ENCODE data around the gene SLC45A1. TPM values are rescaled to one million over a fixed set of nuclear protein-coding genes. Genes with fewer than 3 reads are reported as not detected.
"Not testable (repeated sequence)": the region's sequence is repeated elsewhere in the genome, so short reads cannot be mapped to it uniquely, and the experiment has no call there.

Gene SLC45A1
- 1 to 10 TPM; 5.8 to 9.8 (median 6.7) TPM for total RNA-seq

DNA sequence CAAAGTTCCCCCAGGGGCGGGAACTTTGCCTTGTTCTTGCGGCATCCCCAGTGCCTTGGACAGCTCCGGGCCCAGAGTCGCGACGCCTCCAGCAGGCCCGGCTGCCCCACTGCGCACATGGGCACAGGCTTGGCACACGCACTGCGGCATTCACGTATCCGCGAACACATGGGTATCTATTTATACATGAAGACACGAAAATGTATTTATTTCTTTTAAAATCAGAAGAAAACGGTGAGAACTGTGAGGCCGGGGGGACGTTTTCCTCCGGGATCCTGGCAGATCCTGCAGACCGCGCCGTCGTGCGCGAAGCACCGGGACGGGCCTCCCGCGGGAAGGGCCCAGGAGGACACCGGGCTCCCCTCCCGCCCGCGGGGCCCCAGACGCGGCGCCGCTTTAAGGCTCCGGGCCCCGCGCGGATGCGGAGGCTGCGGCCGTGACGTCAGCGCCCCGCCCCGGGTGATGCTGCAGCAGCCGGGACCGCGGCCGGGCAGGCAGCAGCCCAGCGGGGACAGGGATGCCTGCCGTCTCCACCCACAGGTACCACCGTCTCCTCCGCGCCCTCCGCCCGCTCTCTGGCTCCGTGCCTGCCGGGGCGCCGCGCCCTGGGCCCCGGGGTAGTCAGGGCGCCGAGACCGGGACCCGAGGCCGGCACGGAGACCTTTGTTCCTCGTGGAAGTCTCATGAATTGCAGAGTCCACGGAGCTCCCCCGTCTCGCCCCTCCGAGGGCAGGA is at the start of gene SLC45A1:
TSS of gene SLC45A1 (plus strand) at position 468 of the 735 bp plus-strand sequence. CDS start 6,216 bp downstream, outside the sequence.
- Histone ChIP-seq H3K27ac (peak within 1 kb of the TSS; percentile 2 to 85 (median 68)), H3K36me3 (no peaks in the 10 kb centered on the region), H3K4me3 (peak within 1 kb of the TSS; percentile 49 to 65), H3K27me3 (no peaks in the 10 kb centered on the region), H3K9me3 (no peaks in the 10 kb centered on the region), H3K4me1 (peaks cover 0 to 50% (median 21%) of the 10 kb centered on the region in 3 donors)
- 0 to 43% methylated on average over 8 to 13 of the region's 75 CpGs for WGBS, 2 donors (ENCODE audit: low coverage in 1 of 2)
- TF ChIP-seq POLR2A (IDR thresholded peaks at IDR 0.05) (peak; percentile 56 to 73), POLR2AphosphoS5 (IDR thresholded peaks at IDR 0.05) (peak; percentile 65), CTCF (IDR thresholded peaks at IDR 0.05) (peak in 2 of 4 experiments; percentile 4 to 27), EP300 (IDR thresholded peaks at IDR 0.05) (no peak)
- ATAC-seq: peak; percentile 90

- no peak for ATAC-seq
- 59 to 66% methylated on average over 4 of the region's 4 CpGs for WGBS, 2 donors (ENCODE audit: low coverage in 1 of 2)
These were observed 44.9 kb upstream of the SLC45A1 start for GRCh38 chr1:8273036-8273435.

DNA sequence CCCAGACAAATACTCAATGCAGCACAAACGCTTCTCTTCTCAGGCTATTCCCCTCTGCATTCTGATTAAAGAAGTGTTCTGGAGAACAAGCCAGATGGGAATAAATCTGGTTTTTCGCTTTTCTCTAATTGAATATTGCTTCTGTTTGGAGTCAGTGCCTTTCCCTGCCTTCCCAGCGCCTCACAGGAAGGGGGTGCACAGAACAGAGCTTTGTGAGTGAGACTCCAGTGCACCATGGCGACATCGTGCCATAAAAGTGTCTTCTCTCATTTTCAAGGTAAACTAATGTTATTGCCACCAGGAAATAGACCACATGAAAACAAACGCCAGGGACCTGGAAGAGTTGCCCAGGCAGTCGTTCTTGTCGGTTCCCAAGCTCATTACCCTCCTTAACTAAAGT is 43.6 kb upstream of the SLC45A1 start:
- ATAC-seq: no peak
- no peak for TF ChIP-seq EP300 (IDR thresholded peaks at IDR 0.05)
- TF ChIP-seq POLR2AphosphoS5 (IDR thresholded peaks at IDR 0.05): no peak
- no peak for TF ChIP-seq POLR2A (IDR thresholded peaks at IDR 0.05)
- Histone ChIP-seq H3K27ac (no peak overlapping the region), H3K9me3 (no peaks in the 10 kb centered on the region), H3K4me1 (no peaks in the 10 kb centered on the region), H3K27me3 (no peaks in the 10 kb centered on the region), H3K36me3 (no peaks in the 10 kb centered on the region), H3K4me3 (no peak overlapping the region)
- WGBS, 2 donors (ENCODE audit: low coverage in 1 of 2): 51 to 69% methylated on average over 6 to 8 of the region's 8 CpGs

More at GRCh38 chr1:8273036-8273435, 44.9 kb upstream of the SLC45A1 start:
- TF ChIP-seq POLR2A (IDR thresholded peaks at IDR 0.05): no peak
- TF ChIP-seq EP300 (IDR thresholded peaks at IDR 0.05): no peak
- H3K4me3 ChIP-seq: no peak overlapping the region
- H3K36me3 ChIP-seq: no peaks in the 10 kb centered on the region
- no peaks in the 10 kb centered on the region for H3K9me3 ChIP-seq
- no peaks in the 10 kb centered on the region for H3K27me3 ChIP-seq
- H3K4me1 ChIP-seq: no peaks in the 10 kb centered on the region
- no peak overlapping the region for H3K27ac ChIP-seq

DNA sequence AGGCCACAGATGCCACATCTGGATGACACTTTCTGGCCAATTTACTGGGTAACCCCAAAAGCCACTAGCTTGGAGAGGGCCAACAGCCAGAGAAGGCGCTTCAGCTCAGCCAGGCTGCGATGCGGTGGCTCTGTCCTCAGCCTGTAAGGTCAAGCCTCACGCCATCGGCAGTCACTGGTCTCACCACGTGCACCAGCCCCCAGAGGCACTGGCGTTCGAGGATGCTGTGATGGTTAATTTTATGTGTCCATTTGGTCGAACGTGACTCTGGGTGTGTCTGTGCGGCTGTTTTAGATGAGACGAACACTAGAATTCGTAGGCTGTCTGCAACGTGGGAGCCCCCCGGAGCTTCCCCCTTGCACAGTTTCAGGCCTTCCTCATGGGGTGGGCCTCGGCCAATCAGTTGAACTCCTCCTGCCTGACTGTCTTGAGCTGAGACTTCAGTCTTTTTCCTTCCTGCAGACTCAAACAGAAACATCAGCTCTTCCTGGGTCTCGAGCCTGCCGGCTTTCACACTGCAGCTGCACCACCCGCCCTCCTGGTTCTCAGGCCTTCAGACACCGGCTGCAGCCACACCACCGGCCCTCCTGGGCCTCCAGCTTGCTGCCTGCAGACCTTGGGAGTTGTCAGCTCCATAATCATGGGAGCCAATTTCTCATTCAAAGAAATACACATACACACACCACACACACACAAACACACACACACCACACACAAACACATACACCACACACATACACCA is 41.6 kb upstream of the SLC45A1 start:
- Histone ChIP-seq H3K4me1 (no peaks in the 10 kb centered on the region), H3K27ac (no peak overlapping the region), H3K9me3 (no peaks in the 10 kb centered on the region), H3K4me3 (no peak overlapping the region), H3K36me3 (no peaks in the 10 kb centered on the region), H3K27me3 (no peaks in the 10 kb centered on the region)
- 91 to 98% methylated on average over 11 to 14 of the region's 21 CpGs for WGBS, 2 donors (ENCODE audit: low coverage in 1 of 2)
- ATAC-seq: no peak
- no peak for TF ChIP-seq EP300 (IDR thresholded peaks at IDR 0.05)

- no peaks in the 10 kb centered on the region for H3K4me1 ChIP-seq
- no peaks in the 10 kb centered on the region for H3K9me3 ChIP-seq
- WGBS, 2 donors (ENCODE audit: low coverage in 1 of 2): 77 to 84% methylated on average over 3 to 4 of the region's 4 CpGs
- no peak overlapping the region for H3K4me3 ChIP-seq
- TF ChIP-seq POLR2AphosphoS5 (IDR thresholded peaks at IDR 0.05) (no peak), EP300 (IDR thresholded peaks at IDR 0.05) (no peak), CTCF (IDR thresholded peaks at IDR 0.05) (no peak), POLR2A (IDR thresholded peaks at IDR 0.05) (no peak)
- ATAC-seq: no peak
- no peak overlapping the region for H3K27ac ChIP-seq
- no peaks in the 10 kb centered on the region for H3K36me3 ChIP-seq
- no peaks in the 10 kb centered on the region for H3K27me3 ChIP-seq
These were observed 41.0 kb upstream of the SLC45A1 start for GRCh38 chr1:8276932-8277331.

DNA sequence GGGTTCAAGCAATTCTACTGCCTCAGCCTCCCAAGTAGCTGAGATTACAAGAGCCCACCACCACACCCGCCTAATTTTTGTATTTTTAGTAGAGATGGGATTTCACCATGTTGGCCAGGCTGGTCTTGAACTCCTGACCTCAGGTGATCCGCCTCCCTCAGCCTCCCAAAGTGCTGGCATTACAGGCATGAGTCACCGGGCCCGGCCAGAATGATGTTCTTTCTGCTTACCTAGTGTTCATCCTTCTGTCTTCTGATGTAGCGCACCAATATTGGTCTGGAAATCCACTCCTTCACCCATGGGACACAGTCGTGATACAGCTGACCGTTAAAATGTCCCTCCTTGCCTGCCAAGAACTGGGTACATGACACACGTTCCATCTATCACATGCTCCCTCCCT is 39.2 kb upstream of the SLC45A1 start:
- not testable (repeated sequence) for H3K4me3 ChIP-seq, H3K27ac ChIP-seq, H3K9me3 ChIP-seq, H3K27me3 ChIP-seq, ATAC-seq, H3K36me3 ChIP-seq, H3K4me1 ChIP-seq
- 60 to 83% methylated on average over 1 to 7 of the region's 8 CpGs for WGBS, 2 donors (ENCODE audit: low coverage in 1 of 2)

All from gastroesophageal sphincter (tissue), 4 donors.